ENCODE results near the gene DDX55.

GRCh38 chr12:123659996-123660727, 58.3 kb downstream of the DDX55 start:
- TF ChIP-seq CTCF (conservative IDR thresholded peaks at IDR 0.05 in 1 of 2, IDR thresholded peaks at IDR 0.05 in 1 of 2; ENCODE audit: low read depth in 1 of 2, low read length in 2 of 2) (no peak), EZH2 (IDR thresholded peaks at IDR 0.05; ENCODE audit: low read length, missing control alignments) (no peak)

Measured in fibroblast of lung (primary cell).